ENCODE measurements around the gene BDH1. TPM values are rescaled to one million over a fixed set of nuclear protein-coding genes. Genes with fewer than 3 reads are reported as not detected.
"Not testable (repeated sequence)": the region's sequence is repeated elsewhere in the genome, so short reads cannot be mapped to it uniquely, and the experiment has no call there.

BDH1 gene
- total RNA-seq, 1 donor from 2014 or later, result 14.1 TPM

- H3K4me3 ChIP-seq (ENCODE audit: low read depth, low read length), result peak overlapping the region; percentile 2
- H3K27me3 ChIP-seq (ENCODE audit: control insufficient read depth, insufficient read depth, low read length), result no peaks in the 10 kb centered on the region
- no peak for DNase-seq (ENCODE audit: low read depth)
- TF ChIP-seq CTCF (IDR thresholded peaks at IDR 0.05; ENCODE audit: insufficient read depth, low read length, poor library complexity, severe bottlenecking), result no peak
- no peaks in the 10 kb centered on the region for H3K36me3 ChIP-seq (ENCODE audit: control insufficient read depth, insufficient read depth, low read length)
Measured at GRCh38 chr3:197521277-197522182, 34.2 kb downstream of the BDH1 start.

- Histone ChIP-seq H3K36me3 (ENCODE audit: control insufficient read depth, insufficient read depth, low read length) (no peaks in the 10 kb centered on the region), H3K27me3 (ENCODE audit: control insufficient read depth, insufficient read depth, low read length) (no peaks in the 10 kb centered on the region), H3K4me3 (ENCODE audit: low read depth, low read length) (peak overlapping the region; percentile 17)
- DNase-seq (ENCODE audit: low read depth), result peak; percentile 84
- TF ChIP-seq CTCF (IDR thresholded peaks at IDR 0.05; ENCODE audit: insufficient read depth, low read length, poor library complexity, severe bottlenecking), result no peak
Measured at GRCh38 chr3:197520311-197521276, 35.2 kb downstream of the BDH1 start.

GRCh38 chr3:197519801-197520211 is 36.0 kb downstream of the BDH1 start:
- TF ChIP-seq CTCF (IDR thresholded peaks at IDR 0.05; ENCODE audit: insufficient read depth, low read length, poor library complexity, severe bottlenecking), result no peak
- no peaks in the 10 kb centered on the region for H3K36me3 ChIP-seq (ENCODE audit: control insufficient read depth, insufficient read depth, low read length)
- H3K27me3 ChIP-seq (ENCODE audit: control insufficient read depth, insufficient read depth, low read length), result no peaks in the 10 kb centered on the region
- H3K4me3 ChIP-seq (ENCODE audit: low read depth, low read length), result no peak overlapping the region
- no peak for DNase-seq (ENCODE audit: low read depth)

GRCh38 chr3:197518881-197519421 is 36.8 kb downstream of the BDH1 start:
- H3K36me3 ChIP-seq (ENCODE audit: control insufficient read depth, insufficient read depth, low read length), result no peaks in the 10 kb centered on the region
- TF ChIP-seq CTCF (IDR thresholded peaks at IDR 0.05; ENCODE audit: insufficient read depth, low read length, poor library complexity, severe bottlenecking), result no peak
- no peak overlapping the region for H3K4me3 ChIP-seq (ENCODE audit: low read depth, low read length)
- DNase-seq (ENCODE audit: low read depth), result no peak
- H3K27me3 ChIP-seq (ENCODE audit: control insufficient read depth, insufficient read depth, low read length), result no peaks in the 10 kb centered on the region

GRCh38 chr3:197517922-197518683 is 37.7 kb downstream of the BDH1 start:
- not testable (repeated sequence) for DNase-seq (ENCODE audit: low read depth); H3K4me3 ChIP-seq (ENCODE audit: low read depth, low read length); H3K36me3 ChIP-seq (ENCODE audit: control insufficient read depth, insufficient read depth, low read length); H3K27me3 ChIP-seq (ENCODE audit: control insufficient read depth, insufficient read depth, low read length)

GRCh38 chr3:197516890-197517606 is 38.7 kb downstream of the BDH1 start:
- DNase-seq (ENCODE audit: low read depth); H3K27me3 ChIP-seq (ENCODE audit: control insufficient read depth, insufficient read depth, low read length); H3K36me3 ChIP-seq (ENCODE audit: control insufficient read depth, insufficient read depth, low read length); H3K4me3 ChIP-seq (ENCODE audit: low read depth, low read length): not testable (repeated sequence)

Measured in kidney epithelial cell (primary cell).